Liver (tissue), 3 donors: Measurements from ENCODE around the gene PRDM5.

Source experiments
- EGR1 ChIP-seq, 2 donors: IDR thresholded peaks; 2 replicates each; pipeline ENCODE4 v1.6.1; 2016 to 2018; ENCODE audit warnings: antibody characterized with exemption in 2 of 2, low read depth in 2 of 2
- HNF4A ChIP-seq, 2 donors: conservative IDR thresholded peaks; 2 replicates each; pipeline ENCODE4 v1.6.1; 2016; ENCODE audit warnings: antibody characterized with exemption in 2 of 2, mild to moderate bottlenecking in 2 of 2
- JUND ChIP-seq, 2 donors: IDR thresholded peaks; 2 replicates each; pipeline ENCODE4 v1.6.1; 2016; ENCODE audit warnings: antibody characterized with exemption in 2 of 2
- RAD21 ChIP-seq, 2 donors: IDR thresholded peaks; 2 replicates each; pipeline ENCODE4 v1.6.1; 2016; ENCODE audit warnings: antibody characterized with exemption in 2 of 2, mild to moderate bottlenecking in 2 of 2
- RXRA ChIP-seq, 2 donors: IDR thresholded peaks; 2 replicates each; pipeline ENCODE4 v1.6.1; 2017 to 2018; ENCODE audit warnings: antibody characterized with exemption in 2 of 2, mild to moderate bottlenecking in 1 of 2
- TAF1 ChIP-seq: conservative IDR thresholded peaks from 2 replicates; pipeline ENCODE4 v1.6.1; 2016; ENCODE audit warnings: antibody characterized with exemption, mild to moderate bottlenecking
- ZBTB33 ChIP-seq: IDR thresholded peaks from 2 replicates; pipeline ENCODE4 v1.6.1; 2016; ENCODE audit warnings: antibody characterized with exemption
- TF ChIP-seq, protein P1 (sequence below): fragments of 150-350 bp; IDR thresholded peaks from 2 replicates; pipeline ENCODE4 v1.5.1; 2017; ENCODE audit warnings: improper control_type of control experiment, low read depth, low read length; ENCODE audit not compliant: missing input control
- TF ChIP-seq, protein P2 (sequence below): IDR thresholded peaks from 2 replicates; pipeline ENCODE4 v1.6.1; 2016; ENCODE audit warnings: antibody characterized with exemption, mild to moderate bottlenecking
- TF ChIP-seq, protein P3 (sequence below): IDR thresholded peaks from 2 replicates; pipeline ENCODE4 v1.6.1; 2016; ENCODE audit warnings: antibody characterized with exemption
- donor health status: healthy.
- donor health status: healthy.

- TF ChIP-seq, protein P1, sequence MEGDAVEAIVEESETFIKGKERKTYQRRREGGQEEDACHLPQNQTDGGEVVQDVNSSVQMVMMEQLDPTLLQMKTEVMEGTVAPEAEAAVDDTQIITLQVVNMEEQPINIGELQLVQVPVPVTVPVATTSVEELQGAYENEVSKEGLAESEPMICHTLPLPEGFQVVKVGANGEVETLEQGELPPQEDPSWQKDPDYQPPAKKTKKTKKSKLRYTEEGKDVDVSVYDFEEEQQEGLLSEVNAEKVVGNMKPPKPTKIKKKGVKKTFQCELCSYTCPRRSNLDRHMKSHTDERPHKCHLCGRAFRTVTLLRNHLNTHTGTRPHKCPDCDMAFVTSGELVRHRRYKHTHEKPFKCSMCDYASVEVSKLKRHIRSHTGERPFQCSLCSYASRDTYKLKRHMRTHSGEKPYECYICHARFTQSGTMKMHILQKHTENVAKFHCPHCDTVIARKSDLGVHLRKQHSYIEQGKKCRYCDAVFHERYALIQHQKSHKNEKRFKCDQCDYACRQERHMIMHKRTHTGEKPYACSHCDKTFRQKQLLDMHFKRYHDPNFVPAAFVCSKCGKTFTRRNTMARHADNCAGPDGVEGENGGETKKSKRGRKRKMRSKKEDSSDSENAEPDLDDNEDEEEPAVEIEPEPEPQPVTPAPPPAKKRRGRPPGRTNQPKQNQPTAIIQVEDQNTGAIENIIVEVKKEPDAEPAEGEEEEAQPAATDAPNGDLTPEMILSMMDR, result no peak
- TF ChIP-seq, protein P2, sequence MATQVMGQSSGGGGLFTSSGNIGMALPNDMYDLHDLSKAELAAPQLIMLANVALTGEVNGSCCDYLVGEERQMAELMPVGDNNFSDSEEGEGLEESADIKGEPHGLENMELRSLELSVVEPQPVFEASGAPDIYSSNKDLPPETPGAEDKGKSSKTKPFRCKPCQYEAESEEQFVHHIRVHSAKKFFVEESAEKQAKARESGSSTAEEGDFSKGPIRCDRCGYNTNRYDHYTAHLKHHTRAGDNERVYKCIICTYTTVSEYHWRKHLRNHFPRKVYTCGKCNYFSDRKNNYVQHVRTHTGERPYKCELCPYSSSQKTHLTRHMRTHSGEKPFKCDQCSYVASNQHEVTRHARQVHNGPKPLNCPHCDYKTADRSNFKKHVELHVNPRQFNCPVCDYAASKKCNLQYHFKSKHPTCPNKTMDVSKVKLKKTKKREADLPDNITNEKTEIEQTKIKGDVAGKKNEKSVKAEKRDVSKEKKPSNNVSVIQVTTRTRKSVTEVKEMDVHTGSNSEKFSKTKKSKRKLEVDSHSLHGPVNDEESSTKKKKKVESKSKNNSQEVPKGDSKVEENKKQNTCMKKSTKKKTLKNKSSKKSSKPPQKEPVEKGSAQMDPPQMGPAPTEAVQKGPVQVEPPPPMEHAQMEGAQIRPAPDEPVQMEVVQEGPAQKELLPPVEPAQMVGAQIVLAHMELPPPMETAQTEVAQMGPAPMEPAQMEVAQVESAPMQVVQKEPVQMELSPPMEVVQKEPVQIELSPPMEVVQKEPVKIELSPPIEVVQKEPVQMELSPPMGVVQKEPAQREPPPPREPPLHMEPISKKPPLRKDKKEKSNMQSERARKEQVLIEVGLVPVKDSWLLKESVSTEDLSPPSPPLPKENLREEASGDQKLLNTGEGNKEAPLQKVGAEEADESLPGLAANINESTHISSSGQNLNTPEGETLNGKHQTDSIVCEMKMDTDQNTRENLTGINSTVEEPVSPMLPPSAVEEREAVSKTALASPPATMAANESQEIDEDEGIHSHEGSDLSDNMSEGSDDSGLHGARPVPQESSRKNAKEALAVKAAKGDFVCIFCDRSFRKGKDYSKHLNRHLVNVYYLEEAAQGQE, result no peak
- TF ChIP-seq RAD21 (IDR thresholded peaks at IDR 0.05) (no peak), HNF4A (conservative IDR thresholded peaks at IDR 0.05) (no peak), ZBTB33 (no peak), EGR1 (IDR thresholded peaks at IDR 0.05; ENCODE audit: low read depth in 2 of 2) (no peak), TAF1 (no peak), JUND (IDR thresholded peaks at IDR 0.05) (no peak), RXRA (IDR thresholded peaks at IDR 0.05) (no peak)
- TF ChIP-seq, protein P3, sequence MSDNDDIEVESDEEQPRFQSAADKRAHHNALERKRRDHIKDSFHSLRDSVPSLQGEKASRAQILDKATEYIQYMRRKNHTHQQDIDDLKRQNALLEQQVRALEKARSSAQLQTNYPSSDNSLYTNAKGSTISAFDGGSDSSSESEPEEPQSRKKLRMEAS, result no peak
These were observed 249.9 kb downstream of the PRDM5 start for GRCh38 chr4:120672558-120673147.
